ENCODE results near the gene KCNQ1OT1. TPM values are rescaled to one million over a fixed set of nuclear protein-coding genes. Genes with fewer than 3 reads are reported as not detected.

KCNQ1OT1 gene
- total and polyA plus RNA-seq, 9 of the 15 experiments (the other 6 are each of a cell fraction or from before 2014, with no cell fraction given): 0.04 to 2.3 (median 0.74) TPM

GRCh38 chr11:2570211-2570811 lies 129.5 kb downstream of the KCNQ1OT1 start:
- Histone ChIP-seq H3K27me3 (ENCODE audit: control insufficient read depth in 2 of 2, insufficient read depth in 2 of 2, low read length in 2 of 2) (peaks cover 2 to 26% of the 10 kb centered on the region in 2 experiments), H2AFZ (ENCODE audit: low read depth, low read length) (no peak overlapping the region), H4K20me1 (replicated peaks; ENCODE audit: control insufficient read depth, insufficient read depth, low read length) (0 out of 2 replicates have a peak, but pooled peaks cover 4% of the 10 kb centered on the region), H3K9me1 (ENCODE audit: control insufficient read depth, insufficient read depth, low read length) (peaks cover 2% of the 10 kb centered on the region), H3K4me1 (replicated peaks in 1 of 2; ENCODE audit: control insufficient read depth in 2 of 2, insufficient read depth in 2 of 2, low read length in 2 of 2) (peaks cover 0 to 55% of the 10 kb centered on the region in 2 experiments; a peak in 4 of 5 replicates), H3K9ac (ENCODE audit: insufficient read depth in 1 of 2, low read depth in 2 of 2, low read length in 2 of 2) (no peak overlapping the region), H3K4me3 (no peak overlapping the region), H3K79me2 (ENCODE audit: control insufficient read depth, insufficient read depth, low read length) (no peaks in the 10 kb centered on the region), H3K27ac (ENCODE audit: extremely low read depth, low read depth, low read length) (no peak overlapping the region), H3K4me2 (ENCODE audit: insufficient read depth, low read length) (no peak overlapping the region), H3K9me3 (replicated peaks; ENCODE audit: control insufficient read depth, insufficient read depth, low read depth, low read length) (no peaks in the 10 kb centered on the region), H3K36me3 (ENCODE audit: control insufficient read depth, insufficient read depth, low read length) (no peaks in the 10 kb centered on the region)
- POLR2A ChIA-PET: interaction anchor here (0.7 kb wide), 1 partner anchor 130 kb away, joined by 4 read pairs; the partner anchor contains the start of gene KCNQ1OT1
- CTCF ChIA-PET (ENCODE audit: low intra/inter-chr PET ratio): no interaction called here
- DNase-seq (ENCODE audit: extremely low read depth in 1 of 4, low spot score in 3 of 4): no peak
- no peak for ATAC-seq
- no peak for TF ChIP-seq CBX8 (IDR thresholded peaks at IDR 0.05; ENCODE audit: borderline replicate concordance, extremely low read depth, low read depth, low read length, poor library complexity, severe bottlenecking)
- no peak for TF ChIP-seq DACH1 (IDR thresholded peaks at IDR 0.05; ENCODE audit: partially characterized antibody)
- TF ChIP-seq SNIP1 (IDR thresholded peaks at IDR 0.05; ENCODE audit: low read depth): no peak
- TF ChIP-seq ZNF165 (CRISPR knock-in tag; IDR thresholded peaks at IDR 0.05; ENCODE audit: borderline replicate concordance): no peak
- no peak for TF ChIP-seq THAP12 (CRISPR knock-in tag; IDR thresholded peaks at IDR 0.05)
- no peak for TF ChIP-seq HDAC2 (IDR thresholded peaks at IDR 0.05)
- TF ChIP-seq ZNF780A (CRISPR knock-in tag; IDR thresholded peaks at IDR 0.05): no peak
- no peak for TF ChIP-seq TAF15 (IDR thresholded peaks at IDR 0.05; ENCODE audit: low read depth, low read length)
- TF ChIP-seq TCF3 (CRISPR knock-in tag; IDR thresholded peaks at IDR 0.05): no peak
- no peak for TF ChIP-seq MCM7 (IDR thresholded peaks at IDR 0.05)
- no peak for TF ChIP-seq ZNF518B (CRISPR knock-in tag; IDR thresholded peaks at IDR 0.05)
- TF ChIP-seq MAFK (IDR thresholded peaks at IDR 0.05; ENCODE audit: low read length): no peak
- no peak for TF ChIP-seq TGIF2 (CRISPR knock-in tag; IDR thresholded peaks at IDR 0.05)
- in situ Hi-C loops (cut with MboI): no loop called here
- no TSS peak for BruUV-seq (replicated peaks)
- no peak for FAIRE-seq
- intact Hi-C loops (cut with micrococcal nuclease): no loop called here
- 53% methylated on average over 9 of the region's 26 CpGs for WGBS (ENCODE audit: insufficient coverage, low coverage, missing lambda C conversion rate)
